ENCODE data around the gene NUTM2G.
"Not testable (repeated sequence)": the region's sequence is repeated elsewhere in the genome, so short reads cannot be mapped to it uniquely, and the experiment has no call there.

NUTM2G gene

DNA sequence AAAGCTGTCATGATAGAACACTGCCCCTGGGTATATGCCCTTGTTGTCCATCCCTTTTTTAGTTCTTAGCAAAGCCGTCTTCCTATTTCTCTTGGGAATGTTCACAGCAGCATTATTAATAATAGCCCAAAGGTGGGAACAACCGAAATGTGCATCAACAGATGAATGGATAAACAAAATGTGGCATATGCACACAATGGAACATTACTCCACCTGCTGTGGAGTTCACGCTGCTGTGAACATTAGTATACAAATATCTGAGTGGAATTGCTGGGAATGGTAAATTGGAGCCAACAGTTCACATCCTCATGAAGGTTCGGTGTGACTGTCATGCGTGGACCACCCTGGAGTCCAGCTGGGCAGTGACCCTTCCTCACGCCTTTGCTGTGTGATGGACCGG is 36.5 kb upstream of the NUTM2G start:
- Histone ChIP-seq H3K9ac (no peak overlapping the region), H3K27me3 (ENCODE audit: insufficient read depth, low read depth) (no peaks in the 10 kb centered on the region), H3K36me3 (ENCODE audit: insufficient read depth) (no peaks in the 10 kb centered on the region), H3K4me1 (ENCODE audit: low read depth, poor library complexity, severe bottlenecking) (no peaks in the 10 kb centered on the region), H3K27ac (no peak overlapping the region), H4K20me1 (ENCODE audit: insufficient read depth) (no peaks in the 10 kb centered on the region), H3K4me2 (no peak overlapping the region), H3K4me3 (IDR thresholded peaks at IDR 0.05; ENCODE audit: insufficient read depth, low read depth, low read length) (no peak overlapping the region), H2AFZ (ENCODE audit: low read depth) (no peak overlapping the region), H3K79me2 (ENCODE audit: insufficient read depth, low read depth) (no peaks in the 10 kb centered on the region)
- TF ChIP-seq, protein P1, sequence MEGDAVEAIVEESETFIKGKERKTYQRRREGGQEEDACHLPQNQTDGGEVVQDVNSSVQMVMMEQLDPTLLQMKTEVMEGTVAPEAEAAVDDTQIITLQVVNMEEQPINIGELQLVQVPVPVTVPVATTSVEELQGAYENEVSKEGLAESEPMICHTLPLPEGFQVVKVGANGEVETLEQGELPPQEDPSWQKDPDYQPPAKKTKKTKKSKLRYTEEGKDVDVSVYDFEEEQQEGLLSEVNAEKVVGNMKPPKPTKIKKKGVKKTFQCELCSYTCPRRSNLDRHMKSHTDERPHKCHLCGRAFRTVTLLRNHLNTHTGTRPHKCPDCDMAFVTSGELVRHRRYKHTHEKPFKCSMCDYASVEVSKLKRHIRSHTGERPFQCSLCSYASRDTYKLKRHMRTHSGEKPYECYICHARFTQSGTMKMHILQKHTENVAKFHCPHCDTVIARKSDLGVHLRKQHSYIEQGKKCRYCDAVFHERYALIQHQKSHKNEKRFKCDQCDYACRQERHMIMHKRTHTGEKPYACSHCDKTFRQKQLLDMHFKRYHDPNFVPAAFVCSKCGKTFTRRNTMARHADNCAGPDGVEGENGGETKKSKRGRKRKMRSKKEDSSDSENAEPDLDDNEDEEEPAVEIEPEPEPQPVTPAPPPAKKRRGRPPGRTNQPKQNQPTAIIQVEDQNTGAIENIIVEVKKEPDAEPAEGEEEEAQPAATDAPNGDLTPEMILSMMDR (conservative IDR thresholded peaks at IDR 0.05; ENCODE audit: low read depth, low read length) = no peak

DNA sequence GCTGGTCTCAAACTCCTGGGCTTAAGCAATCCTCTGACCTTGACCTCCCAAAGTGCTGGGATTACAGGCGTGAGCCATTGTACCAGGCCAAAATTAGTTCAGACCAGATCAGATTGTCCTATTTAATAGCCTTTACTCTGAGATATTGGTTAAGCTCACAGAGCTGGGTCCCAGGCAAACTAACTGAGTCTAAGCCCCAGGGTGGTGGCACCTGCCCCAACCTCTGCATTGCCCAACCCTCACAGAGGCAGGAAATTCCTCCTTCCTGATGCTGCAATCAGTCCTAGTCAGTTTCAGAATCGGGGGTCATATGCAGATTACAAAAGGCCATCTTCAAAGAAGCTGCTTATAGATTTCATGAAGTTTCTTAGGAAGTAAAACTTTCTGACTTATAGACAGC is 28.6 kb upstream of the NUTM2G start:
- H3K79me2 ChIP-seq (ENCODE audit: insufficient read depth, low read depth) = not testable (repeated sequence)

DNA sequence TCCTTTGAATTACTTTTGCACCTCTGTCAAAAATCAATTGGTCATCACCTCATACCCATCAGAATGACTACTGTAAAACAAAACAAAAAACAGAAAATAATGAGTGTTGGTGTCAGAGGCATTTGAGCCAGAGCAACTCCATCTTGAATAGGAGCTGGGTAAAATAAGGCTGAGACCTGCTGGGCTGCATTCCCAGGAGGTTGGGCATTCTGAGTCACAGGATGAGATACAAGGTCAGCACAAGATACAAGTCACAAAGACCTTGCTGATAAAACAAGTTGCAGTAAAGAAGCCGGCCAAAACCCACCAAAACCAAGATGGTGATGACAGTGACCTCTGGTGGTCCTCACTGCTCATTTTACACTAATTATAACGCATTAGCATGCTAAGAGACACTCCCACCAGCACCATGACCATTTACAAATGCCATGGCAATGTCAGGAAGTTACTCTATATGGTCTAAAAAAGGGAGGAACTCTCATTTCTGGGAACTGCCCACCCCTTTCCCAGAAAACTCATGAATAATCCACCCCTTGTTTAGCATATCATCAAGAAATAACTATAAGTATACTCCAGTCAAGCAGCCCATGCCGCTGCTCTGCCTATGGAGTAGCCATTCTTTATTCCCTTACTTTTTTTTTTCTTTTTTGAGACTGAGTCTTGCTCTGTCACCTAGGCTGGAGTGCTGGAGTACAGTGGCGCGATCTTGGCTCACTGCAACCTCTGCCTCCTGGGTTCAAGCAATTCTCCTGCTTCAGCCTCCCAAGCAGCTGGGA is 23.5 kb upstream of the NUTM2G start:
- not testable (repeated sequence) for H2AFZ ChIP-seq (ENCODE audit: low read depth); H4K20me1 ChIP-seq (ENCODE audit: insufficient read depth); H3K27ac ChIP-seq; H3K4me2 ChIP-seq; H3K27me3 ChIP-seq (ENCODE audit: insufficient read depth, low read depth); H3K36me3 ChIP-seq (ENCODE audit: insufficient read depth); H3K4me1 ChIP-seq (ENCODE audit: low read depth, poor library complexity, severe bottlenecking); H3K79me2 ChIP-seq (ENCODE audit: insufficient read depth, low read depth); H3K4me3 ChIP-seq (IDR thresholded peaks at IDR 0.05; ENCODE audit: insufficient read depth, low read depth, low read length); H3K9ac ChIP-seq

More for the DNA sequence above, 28.6 kb upstream of the NUTM2G start:
- H3K27me3 ChIP-seq (ENCODE audit: insufficient read depth, low read depth); H3K36me3 ChIP-seq (ENCODE audit: insufficient read depth); H3K9ac ChIP-seq; H3K4me2 ChIP-seq; H3K4me1 ChIP-seq (ENCODE audit: low read depth, poor library complexity, severe bottlenecking); H3K27ac ChIP-seq; H2AFZ ChIP-seq (ENCODE audit: low read depth); H4K20me1 ChIP-seq (ENCODE audit: insufficient read depth); H3K4me3 ChIP-seq (IDR thresholded peaks at IDR 0.05; ENCODE audit: insufficient read depth, low read depth, low read length): not testable (repeated sequence)

DNA sequence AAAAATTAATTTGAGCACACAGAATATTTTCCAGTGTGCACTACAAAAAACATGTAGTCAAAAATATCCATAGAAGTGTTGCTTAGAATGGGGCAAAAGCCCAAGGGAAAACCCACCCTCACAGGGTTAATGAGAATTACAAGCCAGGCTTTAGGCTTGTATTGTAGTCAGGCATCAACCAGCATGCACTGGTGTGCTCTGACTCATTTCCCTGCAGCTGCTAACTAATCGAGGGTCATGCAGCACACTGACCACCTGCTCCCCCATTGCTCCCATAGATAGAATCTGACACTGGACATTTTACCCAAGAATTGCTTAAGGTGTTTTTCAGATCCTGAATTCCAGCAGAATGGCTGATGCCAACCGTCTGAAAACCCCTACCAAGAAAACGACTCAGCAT is 20.2 kb upstream of the NUTM2G start:
- not testable (repeated sequence) for H3K4me3 ChIP-seq (IDR thresholded peaks at IDR 0.05; ENCODE audit: insufficient read depth, low read depth, low read length); H3K4me1 ChIP-seq (ENCODE audit: low read depth, poor library complexity, severe bottlenecking); H3K27ac ChIP-seq; H3K27me3 ChIP-seq (ENCODE audit: insufficient read depth, low read depth); H3K36me3 ChIP-seq (ENCODE audit: insufficient read depth); H3K9ac ChIP-seq; H4K20me1 ChIP-seq (ENCODE audit: insufficient read depth); H3K4me2 ChIP-seq; H3K79me2 ChIP-seq (ENCODE audit: insufficient read depth, low read depth); H2AFZ ChIP-seq (ENCODE audit: low read depth)

DNA sequence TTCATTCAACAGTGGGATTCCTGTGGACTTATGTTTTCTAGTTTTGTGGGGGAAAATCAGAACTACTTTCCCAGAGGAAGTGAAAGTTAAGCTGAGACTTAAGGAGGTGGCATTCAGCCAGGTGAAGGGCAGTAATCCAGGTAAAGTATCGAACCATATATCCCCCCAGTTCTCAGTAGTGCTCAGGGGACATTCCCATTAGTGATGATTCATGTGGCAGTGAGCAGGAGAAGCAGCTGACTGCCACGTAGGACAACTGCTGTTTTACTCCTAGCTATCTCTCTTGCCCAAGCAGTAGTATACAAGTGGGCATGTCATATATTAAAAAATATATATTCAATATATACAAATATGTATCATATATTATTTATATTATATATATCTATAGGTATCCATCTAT is 13.1 kb upstream of the NUTM2G start:
- not testable (repeated sequence) for H3K27ac ChIP-seq; H3K9ac ChIP-seq; H3K36me3 ChIP-seq (ENCODE audit: insufficient read depth); H3K4me1 ChIP-seq (ENCODE audit: low read depth, poor library complexity, severe bottlenecking); H3K4me2 ChIP-seq; H2AFZ ChIP-seq (ENCODE audit: low read depth); H3K4me3 ChIP-seq (IDR thresholded peaks at IDR 0.05; ENCODE audit: insufficient read depth, low read depth, low read length); H4K20me1 ChIP-seq (ENCODE audit: insufficient read depth); H3K27me3 ChIP-seq (ENCODE audit: insufficient read depth, low read depth); H3K79me2 ChIP-seq (ENCODE audit: insufficient read depth, low read depth)

DNA sequence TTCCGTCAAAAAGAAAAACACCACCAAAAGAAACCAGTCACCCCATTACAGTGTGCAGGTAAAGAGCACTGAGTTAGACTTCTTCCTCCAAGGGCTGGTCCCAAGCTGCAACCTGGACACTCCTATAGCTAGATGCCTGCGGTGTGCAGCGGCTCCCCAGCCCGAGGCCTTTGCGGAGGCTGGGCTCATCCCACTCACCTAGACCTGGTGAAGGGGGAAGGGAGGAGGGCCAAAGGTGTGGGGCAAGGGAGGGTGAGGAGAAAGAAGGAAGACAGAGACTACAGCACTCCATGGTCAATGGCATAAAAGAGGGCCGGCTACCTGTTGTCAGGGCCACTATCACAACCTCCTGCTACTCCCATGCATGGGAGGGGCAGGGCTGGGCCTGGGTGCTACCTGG is 12.1 kb upstream of the NUTM2G start:
- H3K4me3 ChIP-seq (IDR thresholded peaks at IDR 0.05; ENCODE audit: insufficient read depth, low read depth, low read length); H3K27ac ChIP-seq; H3K79me2 ChIP-seq (ENCODE audit: insufficient read depth, low read depth); H3K27me3 ChIP-seq (ENCODE audit: insufficient read depth, low read depth); H3K4me1 ChIP-seq (ENCODE audit: low read depth, poor library complexity, severe bottlenecking); H3K36me3 ChIP-seq (ENCODE audit: insufficient read depth); H2AFZ ChIP-seq (ENCODE audit: low read depth); H4K20me1 ChIP-seq (ENCODE audit: insufficient read depth); H3K9ac ChIP-seq; H3K4me2 ChIP-seq: not testable (repeated sequence)

DNA sequence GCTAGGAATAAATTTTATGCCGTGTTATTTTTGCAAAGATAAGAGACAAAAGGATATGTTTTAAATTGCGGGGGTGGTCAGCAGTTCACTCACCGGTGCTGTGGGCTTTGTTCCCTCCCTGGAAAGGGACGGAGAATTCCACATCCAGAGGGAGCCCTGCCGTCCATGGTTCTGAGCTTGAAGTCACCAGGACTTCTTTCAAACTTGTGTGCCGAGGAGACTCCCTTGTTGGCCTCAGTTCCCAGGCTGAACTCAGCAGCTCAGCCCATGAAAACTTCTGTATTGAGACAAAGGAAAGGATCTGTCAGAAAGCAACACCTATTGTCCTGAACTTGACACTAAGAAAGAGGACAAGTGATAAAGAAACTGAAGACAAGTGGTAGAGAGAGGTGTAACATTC is 10.1 kb upstream of the NUTM2G start:
- not testable (repeated sequence) for H3K79me2 ChIP-seq (ENCODE audit: insufficient read depth, low read depth); H3K36me3 ChIP-seq (ENCODE audit: insufficient read depth); H2AFZ ChIP-seq (ENCODE audit: low read depth); H3K4me2 ChIP-seq; H3K4me3 ChIP-seq (IDR thresholded peaks at IDR 0.05; ENCODE audit: insufficient read depth, low read depth, low read length); H3K9ac ChIP-seq; H3K27me3 ChIP-seq (ENCODE audit: insufficient read depth, low read depth); H3K4me1 ChIP-seq (ENCODE audit: low read depth, poor library complexity, severe bottlenecking); H3K27ac ChIP-seq; H4K20me1 ChIP-seq (ENCODE audit: insufficient read depth)

DNA sequence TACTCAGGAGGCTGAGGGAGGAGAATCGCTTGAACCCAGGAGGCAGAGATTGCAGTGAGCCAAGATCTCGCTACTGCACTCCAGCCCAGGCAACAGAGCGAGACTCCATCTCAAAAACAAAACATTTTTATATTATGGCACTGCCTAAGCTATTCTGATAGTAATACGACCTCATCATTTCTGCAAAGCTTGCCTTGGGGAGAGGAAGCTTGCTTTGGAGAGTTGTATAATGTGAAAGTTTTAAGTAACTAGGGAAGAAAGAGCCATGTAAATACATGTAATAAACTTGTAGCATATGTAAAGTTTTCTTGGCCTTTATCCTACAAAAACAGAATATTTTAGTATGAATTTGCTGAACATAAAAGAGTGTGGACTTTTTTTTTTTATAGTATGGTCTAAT is 7.8 kb upstream of the NUTM2G start:
- H3K27me3 ChIP-seq (ENCODE audit: insufficient read depth, low read depth); H3K36me3 ChIP-seq (ENCODE audit: insufficient read depth); H3K4me3 ChIP-seq (IDR thresholded peaks at IDR 0.05; ENCODE audit: insufficient read depth, low read depth, low read length); H3K79me2 ChIP-seq (ENCODE audit: insufficient read depth, low read depth); H3K4me2 ChIP-seq; H2AFZ ChIP-seq (ENCODE audit: low read depth); H3K27ac ChIP-seq; H3K4me1 ChIP-seq (ENCODE audit: low read depth, poor library complexity, severe bottlenecking); H3K9ac ChIP-seq; H4K20me1 ChIP-seq (ENCODE audit: insufficient read depth): not testable (repeated sequence)

DNA sequence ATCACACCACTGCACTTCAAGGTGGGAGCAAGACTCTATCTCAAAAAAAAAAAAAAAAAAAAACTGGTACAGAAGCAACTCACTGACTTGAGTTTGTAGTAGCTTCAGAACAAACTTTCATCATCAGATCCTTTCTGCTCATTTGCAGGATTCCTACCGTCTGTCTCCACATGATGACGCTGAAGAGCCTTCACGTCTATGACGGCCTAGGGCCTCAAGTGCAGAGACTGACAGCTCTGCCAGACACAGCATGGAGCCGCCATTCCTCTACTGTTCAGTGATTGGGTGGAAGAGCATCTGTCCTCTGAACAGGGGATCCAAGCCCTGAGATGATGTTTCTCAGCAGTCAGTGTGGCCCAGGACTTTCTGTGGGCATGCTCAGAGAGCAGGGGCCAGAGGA is 3.1 kb upstream of the NUTM2G start:
- H2AFZ ChIP-seq (ENCODE audit: low read depth); H3K4me1 ChIP-seq (ENCODE audit: low read depth, poor library complexity, severe bottlenecking); H3K4me3 ChIP-seq (IDR thresholded peaks at IDR 0.05; ENCODE audit: insufficient read depth, low read depth, low read length); H3K36me3 ChIP-seq (ENCODE audit: insufficient read depth); H3K4me2 ChIP-seq; H4K20me1 ChIP-seq (ENCODE audit: insufficient read depth); H3K27me3 ChIP-seq (ENCODE audit: insufficient read depth, low read depth); H3K79me2 ChIP-seq (ENCODE audit: insufficient read depth, low read depth); H3K9ac ChIP-seq; H3K27ac ChIP-seq: not testable (repeated sequence)

DNA sequence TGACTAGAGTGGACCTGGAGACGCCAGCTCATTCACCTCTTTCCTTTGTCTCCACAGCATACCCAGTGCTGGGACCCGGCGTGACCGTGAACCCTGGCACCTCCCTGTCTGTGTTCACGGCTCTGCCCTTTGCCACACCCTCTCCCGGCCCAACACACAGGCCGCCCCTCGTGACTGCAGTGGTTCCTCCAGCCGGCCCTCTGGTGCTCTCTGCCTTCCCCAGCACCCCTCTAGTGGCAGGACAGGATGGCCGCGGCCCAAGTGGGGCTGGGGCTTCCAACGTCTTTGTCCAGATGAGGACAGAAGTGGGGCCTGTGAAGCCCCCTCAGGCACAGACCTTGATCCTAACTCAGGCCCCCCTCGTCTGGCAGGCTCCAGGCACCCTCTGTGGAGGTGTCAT is 3.0 kb downstream of the NUTM2G start:
- H4K20me1 ChIP-seq (ENCODE audit: insufficient read depth); H3K27ac ChIP-seq; H2AFZ ChIP-seq (ENCODE audit: low read depth); H3K27me3 ChIP-seq (ENCODE audit: insufficient read depth, low read depth); H3K36me3 ChIP-seq (ENCODE audit: insufficient read depth); H3K4me1 ChIP-seq (ENCODE audit: low read depth, poor library complexity, severe bottlenecking); H3K4me3 ChIP-seq (IDR thresholded peaks at IDR 0.05; ENCODE audit: insufficient read depth, low read depth, low read length); H3K9ac ChIP-seq; H3K4me2 ChIP-seq; H3K79me2 ChIP-seq (ENCODE audit: insufficient read depth, low read depth): not testable (repeated sequence)
